HEK293T (cell line): ENCODE measurements around the gene TRIM44.

ENCODE experiments used
- CTCF ChIA-PET: fragments of 350-600 bp; formaldehyde crosslinking; extraction: SDS; loops from one replicate; lab custom pipeline; 2021; ENCODE audit warnings: antibody characterized with exemption, inconsistent platforms; lab: Yijun Ruan, JAX
- POLR2A ChIA-PET: fragments of 350-600 bp; formaldehyde crosslinking; extraction: SDS; loops from one replicate; lab custom pipeline; 2020; ENCODE audit warnings: antibody characterized with exemption, inconsistent platforms; lab: Yijun Ruan, JAX
- DNase-seq: peaks from one replicate; pipeline ENCODE4 v3.0.0; 2012; ENCODE audit warnings: mixed read lengths; ENCODE audit errors: extremely low spot score
- ARNT ChIP-seq: fragments of 450-650 bp; IDR thresholded peaks from 2 replicates; pipeline ENCODE4 v1.6.1; 2017; ENCODE audit warnings: mild to moderate bottlenecking
- BHLHE40 ChIP-seq: fragments of 450-650 bp; IDR thresholded peaks from 2 replicates; pipeline ENCODE4 v1.6.1; 2016; ENCODE audit warnings: mild to moderate bottlenecking, moderate library complexity, borderline replicate concordance
- CTBP1 ChIP-seq: fragments of 450-650 bp; IDR thresholded peaks from 2 replicates; pipeline ENCODE4 v1.6.1; 2016; ENCODE audit warnings: borderline replicate concordance
- ELF4 ChIP-seq: fragments of 450-650 bp; IDR thresholded peaks from 2 replicates; pipeline ENCODE4 v1.6.1; 2017; ENCODE audit warnings: antibody characterized with exemption
- FOXA1 ChIP-seq: fragments of 450-650 bp; IDR thresholded peaks from 2 replicates; pipeline ENCODE4 v1.6.1; 2016; ENCODE audit warnings: mild to moderate bottlenecking
- FOXK2 ChIP-seq: fragments of 450-650 bp; IDR thresholded peaks from 2 replicates; pipeline ENCODE4 v1.6.1; 2016; ENCODE audit warnings: mild to moderate bottlenecking
- FOXM1 ChIP-seq: fragments of 450-650 bp; IDR thresholded peaks from 2 replicates; pipeline ENCODE4 v1.6.1; 2017; ENCODE audit warnings: mild to moderate bottlenecking, borderline replicate concordance
- HDGF ChIP-seq: fragments of 450-650 bp; IDR thresholded peaks from 2 replicates; pipeline ENCODE4 v1.6.1; 2017; ENCODE audit warnings: antibody characterized with exemption, borderline replicate concordance
- L3MBTL2 ChIP-seq: fragments of 450-650 bp; conservative IDR thresholded peaks from 2 replicates; pipeline ENCODE4 v1.6.1; 2016; ENCODE audit warnings: mild to moderate bottlenecking
- LEF1 ChIP-seq: fragments of 450-650 bp; IDR thresholded peaks from 2 replicates; pipeline ENCODE4 v1.6.1; 2017; ENCODE audit warnings: mild to moderate bottlenecking, borderline replicate concordance
- NFRKB ChIP-seq: fragments of 450-650 bp; IDR thresholded peaks from 2 replicates; pipeline ENCODE4 v1.6.1; 2016; ENCODE audit warnings: mild to moderate bottlenecking, moderate library complexity
- SP1 ChIP-seq: fragments of 450-650 bp; IDR thresholded peaks from 2 replicates; pipeline ENCODE4 v1.6.1; 2017
- SUZ12 ChIP-seq: fragments of 450-650 bp; IDR thresholded peaks from 2 replicates; pipeline ENCODE4 v1.6.1; 2016; ENCODE audit warnings: mild to moderate bottlenecking
- TARDBP ChIP-seq: fragments of 450-650 bp; IDR thresholded peaks from 2 replicates; pipeline ENCODE4 v1.6.1; 2016
- ZNF384 ChIP-seq: fragments of 450-650 bp; IDR thresholded peaks from 2 replicates; pipeline ENCODE4 v1.6.1; 2016
- TF ChIP-seq, protein P1 (sequence below): fragments of 450-650 bp; IDR thresholded peaks from 2 replicates; pipeline ENCODE4 v1.6.1; 2016

TRIM44 gene

DNA sequence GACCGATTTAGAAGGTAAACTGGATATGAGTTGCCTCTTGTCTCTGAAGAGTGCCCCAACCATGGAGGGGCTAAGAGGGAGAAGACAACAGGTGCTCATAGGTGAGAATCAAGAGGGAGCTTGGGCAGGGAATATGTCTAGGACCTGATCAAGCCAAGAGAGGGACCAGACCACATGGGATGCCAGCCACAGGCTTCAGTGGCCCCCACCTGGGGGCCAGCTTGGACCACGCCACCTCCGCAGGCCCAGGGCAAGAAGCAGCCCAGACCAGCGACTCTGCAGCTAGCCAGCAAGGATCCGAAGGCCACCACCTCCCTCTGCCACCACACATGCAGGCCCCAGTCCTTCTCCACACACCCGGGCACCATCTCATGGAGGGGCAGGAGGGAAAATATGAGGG, 188.8 kb downstream of the TRIM44 start:
- no peak for DNase-seq
- ChIA-PET CTCF (no interaction called here), POLR2A (no interaction called here)
- TF ChIP-seq TARDBP (no peak), ELF4 (no peak), ARNT (no peak), ZNF384 (no peak), SUZ12 (no peak), L3MBTL2 (no peak), FOXM1 (no peak), SP1 (no peak), FOXA1 (no peak), HDGF (no peak), FOXK2 (no peak), BHLHE40 (no peak), CTBP1 (no peak)
- TF ChIP-seq, protein P1, sequence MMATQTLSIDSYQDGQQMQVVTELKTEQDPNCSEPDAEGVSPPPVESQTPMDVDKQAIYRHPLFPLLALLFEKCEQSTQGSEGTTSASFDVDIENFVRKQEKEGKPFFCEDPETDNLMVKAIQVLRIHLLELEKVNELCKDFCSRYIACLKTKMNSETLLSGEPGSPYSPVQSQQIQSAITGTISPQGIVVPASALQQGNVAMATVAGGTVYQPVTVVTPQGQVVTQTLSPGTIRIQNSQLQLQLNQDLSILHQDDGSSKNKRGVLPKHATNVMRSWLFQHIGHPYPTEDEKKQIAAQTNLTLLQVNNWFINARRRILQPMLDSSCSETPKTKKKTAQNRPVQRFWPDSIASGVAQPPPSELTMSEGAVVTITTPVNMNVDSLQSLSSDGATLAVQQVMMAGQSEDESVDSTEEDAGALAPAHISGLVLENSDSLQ, result no peak

- POLR2A ChIA-PET, result no interaction called here
Observed at GRCh38 chr11:35852056-35852455, 189.5 kb downstream of the TRIM44 start.

GRCh38 chr11:35853971-35854370, 191.4 kb downstream of the TRIM44 start:
- no peak for TF ChIP-seq SP1
- TF ChIP-seq, protein P1, result no peak
- TF ChIP-seq FOXA1, result no peak
- no peak for TF ChIP-seq CTBP1
- no peak for TF ChIP-seq ZNF384
- TF ChIP-seq BHLHE40, result no peak
- no peak for TF ChIP-seq HDGF
- no peak for TF ChIP-seq TARDBP
- no peak for TF ChIP-seq LEF1
- TF ChIP-seq FOXM1, result no peak
- TF ChIP-seq FOXK2, result no peak
- TF ChIP-seq NFRKB, result no peak
- no peak for TF ChIP-seq ELF4
- no peak for TF ChIP-seq SUZ12
- no peak for TF ChIP-seq L3MBTL2
- no peak for TF ChIP-seq ARNT
- no peak for DNase-seq
- CTCF ChIA-PET, result interaction anchor here (0.6 kb wide), 1 partner anchor 237 kb away, joined by 4 read pairs; no protein-coding TSS in a partner anchor
- POLR2A ChIA-PET, result no interaction called here

More at GRCh38 chr11:35852056-35852455, 189.5 kb downstream of the TRIM44 start:
- no peak for DNase-seq
- CTCF ChIA-PET, result no interaction called here
- TF ChIP-seq CTBP1, result no peak
- no peak for TF ChIP-seq NFRKB
- no peak for TF ChIP-seq SUZ12
- TF ChIP-seq FOXK2, result no peak
- TF ChIP-seq HDGF, result no peak
- no peak for TF ChIP-seq LEF1
- no peak for TF ChIP-seq L3MBTL2
- TF ChIP-seq ZNF384, result no peak
- no peak for TF ChIP-seq ARNT
- TF ChIP-seq FOXM1, result no peak
- TF ChIP-seq TARDBP, result no peak
- no peak for TF ChIP-seq FOXA1
- no peak for TF ChIP-seq BHLHE40
- TF ChIP-seq SP1, result no peak

DNA sequence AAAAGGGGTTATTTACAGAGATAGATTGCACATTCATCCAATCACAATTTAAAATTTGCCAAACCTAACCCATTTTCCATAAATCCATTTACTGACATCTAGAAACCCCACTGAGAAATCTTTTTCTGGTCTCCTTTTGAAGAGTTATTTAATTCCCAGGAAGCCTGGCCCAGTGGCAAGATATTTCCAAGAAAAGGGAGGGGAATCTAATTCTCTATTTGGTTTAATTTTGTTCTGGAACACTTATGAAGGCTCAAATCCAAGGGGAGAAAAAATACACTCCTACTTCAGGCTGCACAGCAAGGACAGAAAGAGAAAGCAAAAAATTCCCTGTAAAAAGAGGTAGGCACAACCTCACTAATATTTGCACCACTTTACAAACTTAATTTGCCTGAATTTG, 193.1 kb downstream of the TRIM44 start:
- POLR2A ChIA-PET, result no interaction called here
- CTCF ChIA-PET, result interaction anchor here (0.7 kb wide), 1 partner anchor 33 kb away, joined by 5 read pairs; no protein-coding TSS in a partner anchor
- no peak for DNase-seq

GRCh38 chr11:35856259-35856658, 193.7 kb downstream of the TRIM44 start:
- CTCF ChIA-PET, result no interaction called here
- no peak for TF ChIP-seq FOXM1
- POLR2A ChIA-PET, result no interaction called here
- DNase-seq, result no peak

More for the DNA sequence above, 193.1 kb downstream of the TRIM44 start:
- no peak for TF ChIP-seq CTBP1
- TF ChIP-seq SP1, result no peak
- no peak for TF ChIP-seq FOXK2
- TF ChIP-seq HDGF, result no peak
- TF ChIP-seq, protein P1, result no peak
- TF ChIP-seq ARNT, result no peak
- no peak for TF ChIP-seq FOXM1
- no peak for TF ChIP-seq LEF1
- no peak for TF ChIP-seq ZNF384
- no peak for TF ChIP-seq FOXA1
- TF ChIP-seq ELF4, result no peak

DNA sequence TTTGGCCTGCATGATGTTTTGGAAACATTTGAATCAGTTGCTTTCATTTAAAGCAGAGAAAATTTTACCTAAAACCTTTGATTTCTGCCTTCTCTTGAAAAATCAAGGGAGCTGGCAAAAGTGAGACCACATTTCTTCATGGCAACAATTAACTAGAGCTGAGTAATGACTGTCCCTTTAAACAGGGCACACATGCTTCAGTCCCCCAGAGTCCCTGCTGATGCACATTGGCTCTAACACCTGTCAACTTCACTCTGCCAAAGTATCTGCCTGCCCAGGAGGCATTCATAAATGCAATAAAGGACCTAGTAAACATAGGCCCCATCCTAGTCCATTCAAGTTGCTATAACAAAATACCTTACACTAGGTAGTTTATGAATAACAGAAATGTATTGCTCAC, 194.2 kb downstream of the TRIM44 start:
- DNase-seq, result no peak
- TF ChIP-seq FOXM1, result no peak
- TF ChIP-seq ZNF384, result no peak
- TF ChIP-seq BHLHE40, result no peak
- no peak for TF ChIP-seq SP1
- no peak for TF ChIP-seq SUZ12
- no peak for TF ChIP-seq LEF1
- TF ChIP-seq ARNT, result no peak
- no peak for TF ChIP-seq L3MBTL2
- no peak for TF ChIP-seq CTBP1
- TF ChIP-seq, protein P1, result no peak
- TF ChIP-seq FOXK2, result no peak
- no peak for TF ChIP-seq FOXA1
- no peak for TF ChIP-seq HDGF
- no peak for TF ChIP-seq TARDBP
- no peak for TF ChIP-seq ELF4
- no peak for TF ChIP-seq NFRKB
- CTCF ChIA-PET, result no interaction called here
- POLR2A ChIA-PET, result no interaction called here
